ENCODE measurements around the gene GRIN1.

GRIN1 gene

DNA sequence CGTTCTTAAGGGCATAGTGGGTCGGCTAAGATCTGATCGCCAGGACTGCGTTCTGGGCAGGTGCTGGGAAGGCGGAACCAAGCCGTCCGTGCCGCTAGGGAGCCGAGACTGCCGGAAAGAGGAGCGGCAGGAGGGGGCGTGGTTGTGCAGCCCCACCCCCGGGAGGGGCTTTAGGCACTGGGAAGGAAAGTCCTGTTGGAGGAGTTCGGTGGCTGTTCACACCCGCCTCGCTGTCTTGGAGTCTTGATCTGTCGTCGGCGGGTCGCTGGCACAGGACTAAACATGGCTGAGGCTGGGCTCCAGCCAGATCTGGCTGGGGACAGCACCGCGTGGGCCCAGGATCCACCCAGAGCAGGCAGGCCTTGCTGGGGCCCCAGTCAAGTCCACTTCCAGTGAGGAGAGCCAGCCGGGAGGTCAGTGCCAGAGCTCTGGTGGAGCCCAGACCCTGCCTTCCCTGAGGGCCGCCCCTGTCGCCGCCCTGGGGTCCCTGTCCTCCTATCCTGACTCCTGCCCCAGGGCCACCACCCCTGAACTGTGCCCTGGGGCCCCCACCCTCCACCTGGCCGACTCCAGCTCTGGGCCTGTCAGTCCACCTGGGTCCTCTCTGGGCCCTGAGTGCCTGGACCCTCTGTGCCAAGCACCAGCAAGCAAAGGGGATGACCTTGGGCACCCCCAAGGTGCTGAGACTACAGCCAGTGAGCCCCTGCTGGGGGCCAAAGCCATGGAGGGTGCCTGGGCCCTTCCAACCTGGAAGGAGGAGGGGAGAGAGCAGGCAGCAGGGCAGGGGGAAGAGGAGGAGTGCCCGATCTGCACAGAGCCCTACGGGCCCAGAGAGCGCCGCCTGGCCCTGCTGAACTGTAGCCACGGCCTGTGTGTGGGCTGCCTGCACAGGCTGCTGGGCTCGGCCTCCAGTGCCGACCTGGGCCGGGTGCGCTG lies 78.6 kb downstream of the GRIN1 start:
- no peak for DNase-seq

- no peak for DNase-seq
Measured at GRCh38 chr9:137218212-137218753, 79.3 kb downstream of the GRIN1 start.

Data from T-helper 1 cell (primary cell).